Fibroblast of mammary gland (primary cell): ENCODE measurements around the gene SRRM2.

Experiments used
- DNase-seq: peaks from one replicate; pipeline ENCODE4 v3.0.0-alpha.2; 2010; ENCODE audit warnings: low read depth
- H3K4me3 ChIP-seq: 2 replicates; pipeline ENCODE4 v1.5.1; 2011; ENCODE audit warnings: low read depth, mild to moderate bottlenecking, low read length, moderate library complexity; ENCODE audit not compliant: control insufficient read depth
- TF ChIP-seq, protein P1 (sequence below): conservative IDR thresholded peaks from 2 replicates; pipeline ENCODE4 v1.5.1; 2011; ENCODE audit warnings: low read depth, low read length, inconsistent platforms; ENCODE audit not compliant: control insufficient read depth, insufficient read depth

The SRRM2 gene

DNA sequence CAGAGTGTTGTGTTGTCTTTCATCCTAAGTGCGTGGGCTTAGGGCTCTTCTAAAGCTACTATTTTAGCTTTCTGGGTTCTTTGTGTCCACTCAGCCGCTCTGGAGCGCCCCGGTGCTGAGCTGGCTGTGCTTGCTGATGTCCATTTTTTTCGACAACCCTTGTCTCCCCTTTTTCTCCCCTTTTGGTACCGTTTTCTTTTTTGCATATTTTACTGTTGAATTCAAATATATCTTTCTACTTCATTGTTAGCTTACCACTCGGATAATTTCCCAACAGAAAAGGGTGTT is 1.2 kb downstream of the SRRM2 start:
- DNase-seq: peak; percentile 18
- H3K4me3 ChIP-seq: peak overlapping the region; percentile 95
- TF ChIP-seq, protein P1, sequence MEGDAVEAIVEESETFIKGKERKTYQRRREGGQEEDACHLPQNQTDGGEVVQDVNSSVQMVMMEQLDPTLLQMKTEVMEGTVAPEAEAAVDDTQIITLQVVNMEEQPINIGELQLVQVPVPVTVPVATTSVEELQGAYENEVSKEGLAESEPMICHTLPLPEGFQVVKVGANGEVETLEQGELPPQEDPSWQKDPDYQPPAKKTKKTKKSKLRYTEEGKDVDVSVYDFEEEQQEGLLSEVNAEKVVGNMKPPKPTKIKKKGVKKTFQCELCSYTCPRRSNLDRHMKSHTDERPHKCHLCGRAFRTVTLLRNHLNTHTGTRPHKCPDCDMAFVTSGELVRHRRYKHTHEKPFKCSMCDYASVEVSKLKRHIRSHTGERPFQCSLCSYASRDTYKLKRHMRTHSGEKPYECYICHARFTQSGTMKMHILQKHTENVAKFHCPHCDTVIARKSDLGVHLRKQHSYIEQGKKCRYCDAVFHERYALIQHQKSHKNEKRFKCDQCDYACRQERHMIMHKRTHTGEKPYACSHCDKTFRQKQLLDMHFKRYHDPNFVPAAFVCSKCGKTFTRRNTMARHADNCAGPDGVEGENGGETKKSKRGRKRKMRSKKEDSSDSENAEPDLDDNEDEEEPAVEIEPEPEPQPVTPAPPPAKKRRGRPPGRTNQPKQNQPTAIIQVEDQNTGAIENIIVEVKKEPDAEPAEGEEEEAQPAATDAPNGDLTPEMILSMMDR: no peak

DNA sequence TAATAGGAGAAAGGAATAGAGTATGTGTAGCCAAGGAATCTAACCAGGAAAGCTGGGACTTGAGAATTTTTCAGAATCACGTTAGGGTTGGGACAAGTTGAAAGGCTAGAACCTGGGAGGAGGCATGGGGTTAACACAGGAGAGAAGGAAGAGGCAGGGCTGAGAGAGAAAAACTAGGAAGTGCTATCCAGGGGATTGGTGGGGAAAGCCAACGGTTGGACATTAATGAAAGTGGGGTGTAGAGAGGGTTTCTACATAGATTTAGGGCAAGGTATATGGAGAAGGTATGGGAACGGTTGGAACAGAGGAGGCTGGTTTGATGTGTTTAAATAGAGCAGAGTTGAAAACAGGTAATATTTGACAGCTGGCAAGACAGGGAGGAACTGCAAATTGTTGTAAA is 2.7 kb downstream of the SRRM2 start:
- H3K4me3 ChIP-seq: peak overlapping the region; percentile 1
- TF ChIP-seq, protein P1: no peak
- DNase-seq: no peak

GRCh38 chr16:2756288-2757015 is 4.0 kb downstream of the SRRM2 start:
- DNase-seq: no peak
- H3K4me3 ChIP-seq: no peak overlapping the region
- TF ChIP-seq, protein P1: no peak

GRCh38 chr16:2757344-2757743 is 4.9 kb downstream of the SRRM2 start:
- no peak overlapping the region for H3K4me3 ChIP-seq
- TF ChIP-seq, protein P1: no peak
- DNase-seq: no peak

- TF ChIP-seq, protein P1: no peak
- DNase-seq: no peak
- H3K4me3 ChIP-seq: no peak overlapping the region
Measured at GRCh38 chr16:2761472-2761871, 9.0 kb downstream of the SRRM2 start.

DNA sequence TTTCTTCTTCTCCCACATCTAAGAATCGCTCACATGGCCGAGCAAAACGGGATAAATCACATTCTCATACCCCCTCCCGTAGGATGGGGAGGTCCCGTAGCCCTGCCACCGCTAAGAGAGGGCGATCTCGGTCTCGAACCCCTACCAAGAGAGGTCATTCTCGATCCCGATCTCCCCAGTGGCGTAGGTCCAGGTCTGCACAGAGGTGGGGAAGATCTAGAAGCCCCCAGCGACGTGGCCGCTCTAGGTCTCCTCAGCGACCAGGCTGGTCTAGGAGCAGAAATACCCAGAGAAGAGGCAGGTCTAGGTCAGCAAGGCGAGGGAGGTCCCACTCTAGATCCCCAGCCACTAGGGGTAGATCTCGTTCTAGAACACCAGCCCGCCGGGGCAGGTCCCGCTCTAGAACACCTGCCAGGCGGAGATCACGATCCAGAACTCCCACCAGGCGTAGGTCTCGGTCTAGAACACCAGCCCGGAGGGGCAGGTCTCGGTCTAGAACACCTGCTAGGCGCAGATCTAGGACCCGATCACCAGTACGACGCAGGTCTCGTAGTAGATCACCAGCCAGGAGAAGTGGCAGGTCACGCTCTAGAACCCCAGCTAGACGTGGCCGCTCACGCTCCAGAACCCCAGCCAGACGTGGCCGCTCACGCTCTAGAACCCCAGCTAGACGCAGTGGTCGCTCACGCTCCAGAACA is 9.6 kb downstream of the SRRM2 start:
- no peak overlapping the region for H3K4me3 ChIP-seq
- TF ChIP-seq, protein P1: no peak
- DNase-seq: no peak
